ENCODE results near the gene TCEA3.

GRCh38 chr1:23463286-23463685, 38.7 kb upstream of the TCEA3 start:
- TF ChIP-seq POLR2A (IDR thresholded peaks at IDR 0.05; ENCODE audit: low read depth, low read length): no peak
- no peak for TF ChIP-seq SPI1 (IDR thresholded peaks at IDR 0.05; ENCODE audit: low read depth, low read length)
- no peak for TF ChIP-seq POLR2AphosphoS5 (IDR thresholded peaks at IDR 0.05; ENCODE audit: low read depth, low read length)
- no peak for TF ChIP-seq TAF1 (IDR thresholded peaks at IDR 0.05; ENCODE audit: low read depth, low read length)

Data from GM12891 (cell line).